ENCODE data around the gene GUCY1A1. TPM values are rescaled to one million over a fixed set of nuclear protein-coding genes. Genes with fewer than 3 reads are reported as not detected.

GUCY1A1 gene
- total RNA-seq, 1 donor from 2014 or later, result 0.44 TPM

DNA sequence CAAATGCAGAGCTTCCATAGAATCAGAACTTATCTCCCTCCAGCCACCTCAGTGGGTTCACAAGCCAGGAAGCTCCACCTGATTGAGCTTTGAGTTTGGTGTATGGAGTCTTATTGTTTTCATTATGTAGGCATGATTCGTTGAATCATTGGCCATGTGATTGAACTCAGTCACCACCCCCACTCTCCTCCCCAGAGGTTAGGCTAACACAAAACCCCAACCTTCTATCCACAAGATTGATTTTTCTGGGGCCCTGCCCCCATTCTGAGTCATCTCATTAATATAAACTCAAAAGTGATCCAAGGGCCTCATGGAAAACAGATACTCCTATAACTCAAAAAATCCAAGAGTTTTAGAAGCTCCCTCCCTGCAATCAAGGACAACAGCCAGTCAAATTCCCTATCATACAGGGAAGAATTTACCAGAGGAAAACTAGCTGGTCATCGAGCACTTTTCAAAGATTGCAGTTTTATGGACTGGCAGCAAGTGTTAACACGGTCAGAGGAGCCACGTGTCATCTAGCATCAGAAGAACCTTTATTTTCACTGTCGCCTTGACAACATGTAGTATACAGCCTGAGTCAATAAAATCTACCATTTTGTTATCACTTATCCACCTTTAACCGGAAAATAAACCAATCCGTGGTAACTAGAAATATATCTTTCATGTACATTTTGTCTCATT is 56.3 kb downstream of the GUCY1A1 start:
- no peak for DNase-seq (ENCODE audit: low read depth, low spot score)
- Mint-ChIP-seq H3K27ac (ENCODE audit: unreplicated experiment) (no peak overlapping the region), H3K36me3 (ENCODE audit: low read depth) (no peaks in the 10 kb centered on the region), H3K27me3 (ENCODE audit: low read depth) (peaks cover 5% of the 10 kb centered on the region), H3K4me3 (no peak overlapping the region), H3K9me3 (no peaks in the 10 kb centered on the region), H3K4me1 (no peaks in the 10 kb centered on the region)
- TF ChIP-seq, protein P1, sequence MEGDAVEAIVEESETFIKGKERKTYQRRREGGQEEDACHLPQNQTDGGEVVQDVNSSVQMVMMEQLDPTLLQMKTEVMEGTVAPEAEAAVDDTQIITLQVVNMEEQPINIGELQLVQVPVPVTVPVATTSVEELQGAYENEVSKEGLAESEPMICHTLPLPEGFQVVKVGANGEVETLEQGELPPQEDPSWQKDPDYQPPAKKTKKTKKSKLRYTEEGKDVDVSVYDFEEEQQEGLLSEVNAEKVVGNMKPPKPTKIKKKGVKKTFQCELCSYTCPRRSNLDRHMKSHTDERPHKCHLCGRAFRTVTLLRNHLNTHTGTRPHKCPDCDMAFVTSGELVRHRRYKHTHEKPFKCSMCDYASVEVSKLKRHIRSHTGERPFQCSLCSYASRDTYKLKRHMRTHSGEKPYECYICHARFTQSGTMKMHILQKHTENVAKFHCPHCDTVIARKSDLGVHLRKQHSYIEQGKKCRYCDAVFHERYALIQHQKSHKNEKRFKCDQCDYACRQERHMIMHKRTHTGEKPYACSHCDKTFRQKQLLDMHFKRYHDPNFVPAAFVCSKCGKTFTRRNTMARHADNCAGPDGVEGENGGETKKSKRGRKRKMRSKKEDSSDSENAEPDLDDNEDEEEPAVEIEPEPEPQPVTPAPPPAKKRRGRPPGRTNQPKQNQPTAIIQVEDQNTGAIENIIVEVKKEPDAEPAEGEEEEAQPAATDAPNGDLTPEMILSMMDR (conservative IDR thresholded peaks at IDR 0.05), result no peak

DNA sequence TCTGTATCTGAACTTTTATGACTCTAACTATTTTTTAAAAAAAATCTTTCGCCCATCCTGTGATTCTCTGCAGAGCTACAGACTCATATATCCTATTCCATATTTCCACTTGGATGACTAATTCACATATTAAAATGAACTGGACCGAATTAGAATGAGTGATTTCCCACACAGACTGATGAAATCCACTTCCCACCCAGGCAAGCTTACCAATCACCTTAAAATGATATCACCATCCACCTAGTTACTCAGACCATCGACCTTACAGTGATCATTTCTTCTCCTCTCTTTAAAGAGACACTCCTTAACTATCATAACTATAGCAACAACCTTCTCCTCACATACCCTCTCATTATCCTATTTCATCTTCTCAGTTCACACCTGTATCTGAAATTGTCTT is 58.1 kb downstream of the GUCY1A1 start:
- DNase-seq (ENCODE audit: low read depth, low spot score), result no peak
- no peak overlapping the region for H3K4me3 Mint-ChIP-seq
- H3K27ac Mint-ChIP-seq (ENCODE audit: unreplicated experiment), result no peak overlapping the region
- TF ChIP-seq, protein P1 (conservative IDR thresholded peaks at IDR 0.05), result no peak
- no peaks in the 10 kb centered on the region for H3K36me3 Mint-ChIP-seq (ENCODE audit: low read depth)
- H3K4me1 Mint-ChIP-seq, result no peaks in the 10 kb centered on the region
- no peaks in the 10 kb centered on the region for H3K9me3 Mint-ChIP-seq
- H3K27me3 Mint-ChIP-seq (ENCODE audit: low read depth), result peaks cover 3% of the 10 kb centered on the region

DNA sequence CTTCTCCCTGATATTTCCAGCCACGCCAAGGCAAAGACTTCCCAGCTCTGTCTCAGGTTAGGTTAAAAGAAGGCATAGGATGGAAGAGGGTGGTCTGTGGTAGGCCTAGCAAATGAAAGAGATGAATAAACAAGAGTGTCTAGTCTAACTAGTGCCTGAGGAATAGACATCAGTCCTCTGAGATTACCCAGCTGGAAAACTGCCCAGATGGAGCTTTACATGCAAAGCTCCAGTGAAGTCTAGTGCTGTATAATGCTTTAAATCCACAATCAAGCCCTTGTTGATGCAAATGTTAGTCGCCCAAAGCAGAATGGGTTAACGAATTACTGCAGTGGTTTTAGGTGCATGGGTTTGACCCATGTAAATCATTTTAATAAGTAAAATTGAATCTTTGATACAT is 67.4 kb downstream of the GUCY1A1 start:
- no peaks in the 10 kb centered on the region for H3K9me3 Mint-ChIP-seq
- no peak overlapping the region for H3K27ac Mint-ChIP-seq (ENCODE audit: unreplicated experiment)
- H3K36me3 Mint-ChIP-seq (ENCODE audit: low read depth), result no peaks in the 10 kb centered on the region
- DNase-seq (ENCODE audit: low read depth, low spot score), result no peak
- no peak overlapping the region for H3K4me3 Mint-ChIP-seq
- TF ChIP-seq, protein P1 (conservative IDR thresholded peaks at IDR 0.05), result no peak
- H3K27me3 Mint-ChIP-seq (ENCODE audit: low read depth), result no peaks in the 10 kb centered on the region
- no peaks in the 10 kb centered on the region for H3K4me1 Mint-ChIP-seq

DNA sequence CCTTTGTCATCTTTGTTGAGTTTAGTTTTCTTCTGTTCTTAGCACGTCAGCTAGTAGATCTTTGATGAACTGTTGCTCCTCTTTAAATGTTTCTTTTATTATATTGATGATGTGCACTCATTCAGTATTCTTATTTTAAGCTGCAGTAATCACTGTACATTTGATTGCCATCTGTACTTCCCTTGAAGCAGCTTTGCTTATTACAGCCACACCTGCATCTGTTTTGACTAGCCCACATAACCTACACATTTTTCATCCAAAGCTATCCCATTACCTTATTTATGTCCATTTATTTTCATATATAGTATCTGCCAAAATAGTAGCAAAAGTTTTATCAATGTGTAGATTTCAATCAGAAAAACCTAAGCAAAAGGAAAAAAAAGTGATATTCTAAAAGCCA is 68.3 kb downstream of the GUCY1A1 start:
- DNase-seq (ENCODE audit: low read depth, low spot score), result no peak
- Mint-ChIP-seq H3K27me3 (ENCODE audit: low read depth) (no peaks in the 10 kb centered on the region), H3K27ac (ENCODE audit: unreplicated experiment) (no peak overlapping the region), H3K4me3 (no peak overlapping the region), H3K4me1 (no peaks in the 10 kb centered on the region), H3K36me3 (ENCODE audit: low read depth) (no peaks in the 10 kb centered on the region), H3K9me3 (no peaks in the 10 kb centered on the region)
- TF ChIP-seq, protein P1 (conservative IDR thresholded peaks at IDR 0.05), result no peak

DNA sequence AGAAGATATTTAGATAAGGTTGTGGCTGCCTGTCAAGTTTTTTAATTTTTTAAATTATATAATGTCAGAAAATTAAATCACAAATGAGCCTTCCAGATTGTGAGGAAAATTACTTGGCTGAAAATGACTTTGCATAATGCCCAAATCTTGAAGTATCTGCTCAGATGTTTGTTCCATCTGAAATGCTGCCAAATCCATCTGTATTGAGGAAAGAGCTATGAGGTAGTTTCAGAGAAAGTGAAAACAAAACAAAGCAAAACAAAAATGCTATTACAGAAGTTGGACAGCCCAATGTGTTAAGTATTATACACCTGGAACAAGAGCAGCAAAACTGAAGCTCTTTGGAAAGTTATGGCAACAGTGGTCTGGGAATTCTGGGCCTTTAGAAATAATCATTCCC is 68.8 kb downstream of the GUCY1A1 start:
- Mint-ChIP-seq H3K36me3 (ENCODE audit: low read depth) (no peaks in the 10 kb centered on the region), H3K27me3 (ENCODE audit: low read depth) (no peaks in the 10 kb centered on the region), H3K4me1 (no peaks in the 10 kb centered on the region), H3K4me3 (no peak overlapping the region), H3K27ac (ENCODE audit: unreplicated experiment) (no peak overlapping the region), H3K9me3 (no peaks in the 10 kb centered on the region)
- TF ChIP-seq, protein P1 (conservative IDR thresholded peaks at IDR 0.05), result no peak
- DNase-seq (ENCODE audit: low read depth, low spot score), result no peak
